ENCODE measurements around the gene DIDO1. TPM values are rescaled to one million over a fixed set of nuclear protein-coding genes. Genes with fewer than 3 reads are reported as not detected.
A peak's percentile ranks its signal among the peaks of the same experiment; 100 is the strongest.

DIDO1 gene
- total RNA-seq, 1 experiment from 2014 or later: 77.1 TPM

DNA sequence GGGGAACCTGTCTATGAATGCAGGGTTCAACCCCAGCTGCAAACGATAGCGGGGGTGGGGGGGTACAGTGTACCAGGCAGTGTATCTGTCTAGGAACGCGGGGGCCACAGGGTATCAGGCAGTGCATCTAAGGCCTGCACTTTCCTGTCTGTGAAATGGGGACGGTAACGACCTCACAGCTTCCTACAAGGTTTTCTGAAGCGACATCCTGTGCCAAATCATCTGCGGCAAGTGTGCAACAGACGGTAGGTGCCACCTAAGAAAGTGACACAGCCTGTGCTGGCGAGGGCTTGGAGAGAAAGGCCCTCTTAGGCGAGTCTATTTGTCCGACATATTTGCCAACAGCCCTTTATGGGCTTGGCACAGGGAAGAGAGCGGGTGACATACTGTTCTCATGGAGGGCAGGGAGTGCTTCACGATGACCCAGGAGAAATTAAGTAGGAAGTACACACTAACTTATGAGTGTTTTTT, 3.8 kb downstream of the DIDO1 start:
- BruUV-seq (replicated peaks): no TSS peak
- H3K27ac Mint-ChIP-seq (ENCODE audit: unreplicated experiment): peak overlapping the region; percentile 61
- DNase-seq: no peak
- no peaks in the 10 kb centered on the region for H3K9me3 Mint-ChIP-seq (ENCODE audit: low read depth, unreplicated experiment)
- peaks cover 66% of the 10 kb centered on the region for H3K4me1 Mint-ChIP-seq (ENCODE audit: low read depth, unreplicated experiment)
- TF ChIP-seq, protein P1, sequence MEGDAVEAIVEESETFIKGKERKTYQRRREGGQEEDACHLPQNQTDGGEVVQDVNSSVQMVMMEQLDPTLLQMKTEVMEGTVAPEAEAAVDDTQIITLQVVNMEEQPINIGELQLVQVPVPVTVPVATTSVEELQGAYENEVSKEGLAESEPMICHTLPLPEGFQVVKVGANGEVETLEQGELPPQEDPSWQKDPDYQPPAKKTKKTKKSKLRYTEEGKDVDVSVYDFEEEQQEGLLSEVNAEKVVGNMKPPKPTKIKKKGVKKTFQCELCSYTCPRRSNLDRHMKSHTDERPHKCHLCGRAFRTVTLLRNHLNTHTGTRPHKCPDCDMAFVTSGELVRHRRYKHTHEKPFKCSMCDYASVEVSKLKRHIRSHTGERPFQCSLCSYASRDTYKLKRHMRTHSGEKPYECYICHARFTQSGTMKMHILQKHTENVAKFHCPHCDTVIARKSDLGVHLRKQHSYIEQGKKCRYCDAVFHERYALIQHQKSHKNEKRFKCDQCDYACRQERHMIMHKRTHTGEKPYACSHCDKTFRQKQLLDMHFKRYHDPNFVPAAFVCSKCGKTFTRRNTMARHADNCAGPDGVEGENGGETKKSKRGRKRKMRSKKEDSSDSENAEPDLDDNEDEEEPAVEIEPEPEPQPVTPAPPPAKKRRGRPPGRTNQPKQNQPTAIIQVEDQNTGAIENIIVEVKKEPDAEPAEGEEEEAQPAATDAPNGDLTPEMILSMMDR (IDR thresholded peaks at IDR 0.05; ENCODE audit: unreplicated experiment): no peak
- peaks cover 60% of the 10 kb centered on the region for H3K36me3 Mint-ChIP-seq (ENCODE audit: insufficient read depth, unreplicated experiment)
- intact Hi-C loops (cut with micrococcal nuclease; ENCODE audit: unreplicated experiment): no loop called here
- H3K27me3 Mint-ChIP-seq (ENCODE audit: unreplicated experiment): no peaks in the 10 kb centered on the region
- H3K4me3 Mint-ChIP-seq (ENCODE audit: low read depth, unreplicated experiment): peak overlapping the region; percentile 94
- CTCF ChIA-PET: interaction anchor here (1.2 kb wide), 1 partner anchor 16 kb away, joined by 3 read pairs; no protein-coding TSS in a partner anchor

DNA sequence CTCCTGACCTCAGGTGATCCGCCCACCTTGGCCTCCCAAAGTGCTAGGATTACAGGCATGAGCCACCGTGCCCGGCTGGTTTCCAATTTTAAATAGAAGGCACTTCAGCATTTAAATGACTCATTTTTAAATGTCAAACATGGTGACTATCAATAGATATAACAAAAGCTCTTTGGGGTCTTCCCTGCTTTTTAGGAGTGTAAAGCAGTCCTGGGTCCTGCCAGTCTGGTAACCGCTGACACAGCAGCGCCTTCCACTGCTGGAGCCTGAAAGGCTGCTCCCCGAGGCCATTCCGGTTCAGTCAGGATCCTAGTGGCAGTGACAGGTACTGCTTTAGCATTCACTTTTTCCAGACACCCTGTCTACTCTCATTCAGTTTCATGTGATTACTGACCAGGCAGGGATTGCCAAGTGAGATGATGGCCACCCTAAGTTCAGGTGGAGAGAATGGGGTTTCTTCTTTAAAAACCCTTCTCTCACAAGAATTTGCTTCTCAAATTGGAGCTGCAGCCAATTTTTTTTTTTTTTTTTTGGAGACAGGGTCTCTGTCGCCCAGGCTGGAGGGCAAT, 5.1 kb downstream of the DIDO1 start:
- no peaks in the 10 kb centered on the region for H3K27me3 Mint-ChIP-seq (ENCODE audit: unreplicated experiment)
- CTCF ChIA-PET: interaction anchor here (1.2 to 1.6 kb wide), 3 partner anchors 13 to 16 kb away, joined by 3 to 4 read pairs (median 3); no protein-coding TSS in a partner anchor
- no peak overlapping the region for H3K27ac Mint-ChIP-seq (ENCODE audit: unreplicated experiment)
- TF ChIP-seq, protein P1 (IDR thresholded peaks at IDR 0.05; ENCODE audit: unreplicated experiment): peak; percentile 91
- no peaks in the 10 kb centered on the region for H3K9me3 Mint-ChIP-seq (ENCODE audit: low read depth, unreplicated experiment)
- no TSS peak for BruUV-seq (replicated peaks)
- H3K4me1 Mint-ChIP-seq (ENCODE audit: low read depth, unreplicated experiment): peaks cover 70% of the 10 kb centered on the region
- intact Hi-C loops (cut with micrococcal nuclease; ENCODE audit: unreplicated experiment): no loop called here
- peak; percentile 84 for DNase-seq
- peak overlapping the region; percentile 44 for H3K4me3 Mint-ChIP-seq (ENCODE audit: low read depth, unreplicated experiment)
- peaks cover 49% of the 10 kb centered on the region for H3K36me3 Mint-ChIP-seq (ENCODE audit: insufficient read depth, unreplicated experiment)

DNA sequence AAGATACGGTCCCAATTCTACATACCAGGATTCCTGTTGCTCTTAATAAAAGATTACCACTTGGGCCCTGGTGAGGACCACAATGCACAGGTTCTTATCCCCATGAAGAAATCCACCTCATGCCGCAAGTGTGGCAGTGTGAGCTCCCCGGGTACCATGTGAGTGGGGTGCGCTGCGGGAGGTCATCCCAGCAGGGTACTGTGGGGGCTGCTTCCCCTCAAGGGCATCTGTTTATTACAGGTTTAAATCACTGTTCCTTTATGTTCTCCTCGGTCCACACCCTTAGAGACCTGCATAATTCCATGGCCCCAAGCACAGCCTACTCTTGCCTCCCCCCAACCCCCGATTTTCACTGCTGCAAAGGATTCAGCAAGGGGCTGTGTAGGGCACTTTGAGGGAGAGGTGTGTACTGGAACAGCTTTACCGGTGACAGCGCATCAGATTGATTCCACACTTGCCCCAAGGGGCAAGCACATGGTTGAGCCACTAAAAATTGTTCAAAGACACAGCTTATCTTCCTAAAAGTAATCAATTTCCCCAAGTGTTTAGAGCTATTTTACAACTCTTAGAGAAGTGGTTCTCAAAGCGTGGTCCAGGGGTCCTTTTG, 6.2 kb downstream of the DIDO1 start:
- TF ChIP-seq, protein P1 (IDR thresholded peaks at IDR 0.05; ENCODE audit: unreplicated experiment): no peak
- BruUV-seq (replicated peaks): no TSS peak
- Mint-ChIP-seq H3K4me1 (ENCODE audit: low read depth, unreplicated experiment) (peaks cover 81% of the 10 kb centered on the region), H3K4me3 (ENCODE audit: low read depth, unreplicated experiment) (no peak overlapping the region), H3K9me3 (ENCODE audit: low read depth, unreplicated experiment) (no peaks in the 10 kb centered on the region), H3K36me3 (ENCODE audit: insufficient read depth, unreplicated experiment) (peaks cover 39% of the 10 kb centered on the region), H3K27ac (ENCODE audit: unreplicated experiment) (no peak overlapping the region), H3K27me3 (ENCODE audit: unreplicated experiment) (no peaks in the 10 kb centered on the region)
- CTCF ChIA-PET: interaction anchor here (1.6 kb wide), 1 partner anchor 17 kb away, joined by 4 read pairs; no protein-coding TSS in a partner anchor
- DNase-seq: no peak
- intact Hi-C loops (cut with micrococcal nuclease; ENCODE audit: unreplicated experiment): no loop called here

DNA sequence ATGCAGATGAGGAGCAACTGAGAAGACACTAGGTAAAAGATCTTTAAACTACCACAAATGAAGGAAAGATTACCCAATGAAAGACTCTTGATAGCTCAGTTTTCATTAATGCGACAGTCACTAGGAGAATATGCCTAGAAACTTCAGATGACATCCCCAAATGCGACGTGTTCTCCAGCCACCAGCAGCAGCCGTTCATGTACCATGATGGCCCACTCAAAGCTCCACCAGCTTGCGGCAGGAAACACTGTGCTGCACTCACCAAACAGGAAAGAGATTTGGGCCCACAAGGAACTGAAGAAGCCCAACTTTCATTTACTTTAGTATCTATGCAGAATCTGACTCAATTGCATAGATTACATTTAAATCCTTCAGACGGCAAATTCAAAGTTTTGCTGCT, 7.5 kb downstream of the DIDO1 start:
- Mint-ChIP-seq H3K9me3 (ENCODE audit: low read depth, unreplicated experiment) (no peaks in the 10 kb centered on the region), H3K4me1 (ENCODE audit: low read depth, unreplicated experiment) (peaks cover 75% of the 10 kb centered on the region), H3K27me3 (ENCODE audit: unreplicated experiment) (no peaks in the 10 kb centered on the region), H3K36me3 (ENCODE audit: insufficient read depth, unreplicated experiment) (peaks cover 26% of the 10 kb centered on the region), H3K27ac (ENCODE audit: unreplicated experiment) (no peak overlapping the region), H3K4me3 (ENCODE audit: low read depth, unreplicated experiment) (no peak overlapping the region)
- TF ChIP-seq, protein P1 (IDR thresholded peaks at IDR 0.05; ENCODE audit: unreplicated experiment): no peak
- no TSS peak for BruUV-seq (replicated peaks)
- intact Hi-C loops (cut with micrococcal nuclease; ENCODE audit: unreplicated experiment): no loop called here
- CTCF ChIA-PET: no interaction called here
- no peak for DNase-seq

Measured in Calu3 (cell line).